ENCODE measurements around the gene XYLT1. TPM values are rescaled to one million over a fixed set of nuclear protein-coding genes. Genes with fewer than 3 reads are reported as not detected.

XYLT1 gene
- total RNA-seq, 1 experiment from 2014 or later, result 14.5 TPM

DNA sequence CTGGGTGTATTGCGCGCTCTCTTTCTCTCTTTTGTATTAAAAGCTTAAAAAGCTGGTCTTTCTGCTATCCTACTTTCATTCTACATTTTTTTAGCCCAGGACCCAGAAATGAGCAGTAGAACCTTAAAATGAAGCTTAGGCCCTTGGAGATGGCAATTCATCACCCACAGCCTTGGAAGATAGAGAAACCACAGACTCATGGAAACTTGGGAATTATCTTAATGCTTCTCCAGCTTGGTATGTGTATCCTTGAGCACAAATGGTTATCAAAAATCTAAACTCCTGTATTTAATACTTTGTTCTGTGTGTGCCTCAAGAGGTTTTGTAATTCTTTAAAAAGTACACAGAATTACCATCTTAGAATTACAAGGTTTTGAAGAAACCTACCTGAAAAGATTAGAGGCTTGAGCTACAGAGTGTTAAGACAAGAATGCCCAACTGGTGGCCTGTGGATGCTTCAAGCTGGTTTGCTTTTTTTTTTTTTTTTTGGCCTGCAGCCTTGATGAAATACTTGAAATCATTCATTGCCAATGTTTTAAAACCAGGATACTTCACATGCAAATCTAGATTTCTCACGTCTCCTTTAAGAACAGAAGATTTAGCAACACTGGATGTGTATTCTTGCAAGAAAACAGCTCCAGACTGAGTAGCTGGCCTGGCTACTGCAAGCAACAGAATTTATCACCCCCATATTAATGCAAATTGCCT lies 105.0 kb downstream of the XYLT1 start:
- Histone ChIP-seq H4K91ac (ENCODE audit: insufficient read length, low read depth, low read length) (no peak overlapping the region), H3K56ac (ENCODE audit: insufficient read length, low read depth, low read length) (no peak overlapping the region), H3K14ac (ENCODE audit: insufficient read depth, low read length) (no peak overlapping the region), H4K20me1 (ENCODE audit: control insufficient read depth, insufficient read depth, insufficient read length) (no peaks in the 10 kb centered on the region), H2BK20ac (ENCODE audit: low read depth, low read length, poor library complexity, severe bottlenecking) (no peak overlapping the region), H3K9me3 (ENCODE audit: control insufficient read depth, low read depth, low read length) (no peaks in the 10 kb centered on the region), H3K27ac (ENCODE audit: insufficient read length, low read depth, low read length) (no peak overlapping the region), H3K4me1 (ENCODE audit: insufficient read depth, low read length) (peaks cover 10% of the 10 kb centered on the region; the same call in 1 of the 2 replicates), H3K9ac (ENCODE audit: extremely low read depth, insufficient read length, low read length) (no peak overlapping the region), H2AK5ac (ENCODE audit: insufficient read length, low read length) (no peak overlapping the region), H3K4me2 (ENCODE audit: insufficient read depth, insufficient read length, low read length) (no peak overlapping the region), H3T11ph (ENCODE audit: low read length) (no peak overlapping the region), H3K27me3 (ENCODE audit: insufficient read depth, low read length) (no peaks in the 10 kb centered on the region), H3K18ac (ENCODE audit: insufficient read length, low read depth, low read length) (no peak overlapping the region), H3K23me2 (ENCODE audit: insufficient read length, low read depth, low read length, poor library complexity, severe bottlenecking) (no peaks in the 10 kb centered on the region), H2BK5ac (ENCODE audit: insufficient read length, low read length) (no peak overlapping the region), H3K4ac (ENCODE audit: low read depth, low read length) (no peak overlapping the region), H2BK15ac (ENCODE audit: low read depth, low read length) (no peak overlapping the region), H2BK120ac (ENCODE audit: low read depth, low read length, poor library complexity, severe bottlenecking) (no peak overlapping the region), H4K5ac (ENCODE audit: insufficient read length, low read depth, low read length) (no peak overlapping the region), H4K8ac (replicated peaks; ENCODE audit: insufficient read length, low read depth, low read length) (no peak overlapping the region), H3K79me1 (ENCODE audit: insufficient read depth, low read depth, low read length, poor library complexity, severe bottlenecking) (no peaks in the 10 kb centered on the region), H3K23ac (ENCODE audit: insufficient read length, low read depth, low read length) (no peak overlapping the region), H2BK12ac (ENCODE audit: insufficient read length, low read depth, low read length) (no peak overlapping the region), H3K79me2 (ENCODE audit: insufficient read depth, low read length) (no peaks in the 10 kb centered on the region), H2AFZ (ENCODE audit: low read length) (no peak overlapping the region)
- TF ChIP-seq, protein P1, sequence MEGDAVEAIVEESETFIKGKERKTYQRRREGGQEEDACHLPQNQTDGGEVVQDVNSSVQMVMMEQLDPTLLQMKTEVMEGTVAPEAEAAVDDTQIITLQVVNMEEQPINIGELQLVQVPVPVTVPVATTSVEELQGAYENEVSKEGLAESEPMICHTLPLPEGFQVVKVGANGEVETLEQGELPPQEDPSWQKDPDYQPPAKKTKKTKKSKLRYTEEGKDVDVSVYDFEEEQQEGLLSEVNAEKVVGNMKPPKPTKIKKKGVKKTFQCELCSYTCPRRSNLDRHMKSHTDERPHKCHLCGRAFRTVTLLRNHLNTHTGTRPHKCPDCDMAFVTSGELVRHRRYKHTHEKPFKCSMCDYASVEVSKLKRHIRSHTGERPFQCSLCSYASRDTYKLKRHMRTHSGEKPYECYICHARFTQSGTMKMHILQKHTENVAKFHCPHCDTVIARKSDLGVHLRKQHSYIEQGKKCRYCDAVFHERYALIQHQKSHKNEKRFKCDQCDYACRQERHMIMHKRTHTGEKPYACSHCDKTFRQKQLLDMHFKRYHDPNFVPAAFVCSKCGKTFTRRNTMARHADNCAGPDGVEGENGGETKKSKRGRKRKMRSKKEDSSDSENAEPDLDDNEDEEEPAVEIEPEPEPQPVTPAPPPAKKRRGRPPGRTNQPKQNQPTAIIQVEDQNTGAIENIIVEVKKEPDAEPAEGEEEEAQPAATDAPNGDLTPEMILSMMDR (conservative IDR thresholded peaks at IDR 0.05), result no peak
- WGBS (ENCODE audit: extremely low coverage, insufficient read length, low lambda C conversion rate), result no CpG with 5 or more reads among the region's 3 CpGs
- H3K4me1 Mint-ChIP-seq, result peaks cover 46 to 50% of the 10 kb centered on the region in 2 experiments
- H3K27ac Mint-ChIP-seq, result no peak overlapping the region; a peak in 1 of 7 replicates
- H3K4me3 Mint-ChIP-seq, result no peak overlapping the region
- H3K36me3 Mint-ChIP-seq (ENCODE audit: insufficient read depth in 1 of 3, low read depth in 3 of 3), result no peaks in the 10 kb centered on the region; a peak in 2 of 7 replicates
- H3K9me3 Mint-ChIP-seq, result no peaks in the 10 kb centered on the region
- no peak for DNase-seq
- H3K27me3 Mint-ChIP-seq (ENCODE audit: low read depth), result no peaks in the 10 kb centered on the region; the same call in 1 of the 2 replicates

All from H9 (cell line).